WTC11 (cell line): ENCODE results near the gene UBR4. TPM values are rescaled to one million over a fixed set of nuclear protein-coding genes. Genes with fewer than 3 reads are reported as not detected.

ENCODE experiments used
- ATAC-seq: fragments of 200-7000 bp; cut with Tn5 transposase; 2 replicates; pipeline ENCODE4 v1.10.0; 2021; ENCODE audit warnings: mild to moderate bottlenecking, moderate library complexity
- CTCF ChIA-PET: fragments of 300-600 bp; sonication (Branson Sonifier 250); formaldehyde crosslinking; loops from one replicate; lab custom pipeline; 2021; ENCODE audit warnings: antibody characterized with exemption; lab: Charles Lee
- POLR2A ChIA-PET: fragments of 350-600 bp; sonication (Branson Sonifier 250); formaldehyde crosslinking; loops from one replicate; lab custom pipeline; 2021; ENCODE audit warnings: antibody characterized with exemption; lab: Charles Lee
- DNase-seq: peaks from one replicate; pipeline ENCODE4 v3.0.0; 2021; ENCODE audit warnings: low spot score
- H3K27ac Mint-ChIP-seq: 2 replicates; pipeline ENCODE4 v1.8.0; 2021; ENCODE audit warnings: mixed read lengths
- H3K27me3 Mint-ChIP-seq: 2 replicates; pipeline ENCODE4 v1.8.0; 2021; ENCODE audit warnings: low read depth, mild to moderate bottlenecking, moderate library complexity, mixed read lengths
- H3K36me3 Mint-ChIP-seq: 2 replicates; pipeline ENCODE4 v1.8.0; 2021; ENCODE audit warnings: mixed read lengths
- H3K4me1 Mint-ChIP-seq: 2 replicates; pipeline ENCODE4 v1.8.0; 2022; ENCODE audit warnings: mixed read lengths
- H3K4me3 Mint-ChIP-seq: 2 replicates; pipeline ENCODE4 v1.8.0; 2021; ENCODE audit warnings: mild to moderate bottlenecking, moderate library complexity, mixed read lengths
- H3K9me3 Mint-ChIP-seq: 2 replicates; pipeline ENCODE4 v1.8.0; 2021; ENCODE audit warnings: mixed read lengths
- E2F4 ChIP-seq: sonication (generic); formaldehyde crosslinking; IDR thresholded peaks from 2 replicates; pipeline ENCODE4 v1.8.1; 2022; ENCODE audit warnings: low read depth, mild to moderate bottlenecking, moderate library complexity, missing genetic modification reagents, borderline replicate concordance
- E2F5 ChIP-seq: sonication (generic); formaldehyde crosslinking; IDR thresholded peaks from 2 replicates; pipeline ENCODE4 v1.8.1; 2022; ENCODE audit warnings: mild to moderate bottlenecking, moderate library complexity, missing genetic modification reagents
- ERG ChIP-seq: fragments of 250-450 bp; sonication (Bioruptor Pico); IDR thresholded peaks from 2 replicates; pipeline ENCODE4 v1.8.0; 2021; ENCODE audit warnings: mild to moderate bottlenecking
- ETV6 ChIP-seq: sonication (generic); formaldehyde crosslinking; IDR thresholded peaks from 2 replicates; pipeline ENCODE4 v1.8.1; 2022; ENCODE audit warnings: mild to moderate bottlenecking, missing genetic modification reagents
- GABPB1 ChIP-seq: sonication (generic); formaldehyde crosslinking; IDR thresholded peaks from 2 replicates; pipeline ENCODE4 v1.8.1; 2023; ENCODE audit warnings: mild to moderate bottlenecking, missing genetic modification reagents
- GRHL2 ChIP-seq: fragments of 250-450 bp; sonication (Bioruptor Pico); IDR thresholded peaks from 2 replicates; pipeline ENCODE4 v1.8.0; 2022; ENCODE audit warnings: mild to moderate bottlenecking, moderate library complexity; ENCODE audit not compliant: insufficient replicate concordance, severe bottlenecking
- JAZF1 ChIP-seq: fragments of 250-450 bp; sonication (Bioruptor Pico); IDR thresholded peaks from 2 replicates; pipeline ENCODE4 v1.9.0; 2021; ENCODE audit warnings: moderate library complexity, mild to moderate bottlenecking, inconsistent platforms
- KAT7 ChIP-seq: sonication (generic); formaldehyde crosslinking; IDR thresholded peaks from 2 replicates; pipeline ENCODE4 v1.8.1; 2023; ENCODE audit warnings: missing genetic modification reagents, mild to moderate bottlenecking, borderline replicate concordance
- NR2C2 ChIP-seq: sonication (generic); formaldehyde crosslinking; IDR thresholded peaks from 2 replicates; pipeline ENCODE4 v1.8.0; 2022; ENCODE audit warnings: mild to moderate bottlenecking, missing genetic modification reagents
- SOX15 ChIP-seq: fragments of 250-450 bp; sonication (Bioruptor Pico); IDR thresholded peaks from 2 replicates; pipeline ENCODE4 v1.9.0; 2021; ENCODE audit warnings: mild to moderate bottlenecking
- ZNF121 ChIP-seq: sonication (generic); formaldehyde crosslinking; IDR thresholded peaks from 2 replicates; pipeline ENCODE4 v1.8.0; 2023; ENCODE audit warnings: missing genetic modification reagents
- ZNF219 ChIP-seq: sonication (generic); formaldehyde crosslinking; IDR thresholded peaks from 2 replicates; pipeline ENCODE4 v1.8.0; 2023; ENCODE audit warnings: missing genetic modification reagents, mild to moderate bottlenecking, borderline replicate concordance
- ZNF263 ChIP-seq: sonication (generic); formaldehyde crosslinking; IDR thresholded peaks from 2 replicates; pipeline ENCODE4 v1.8.1; 2022; ENCODE audit warnings: low read depth, mild to moderate bottlenecking, moderate library complexity, missing genetic modification reagents
- ZNF317 ChIP-seq: sonication (generic); formaldehyde crosslinking; IDR thresholded peaks from 2 replicates; pipeline ENCODE4 v1.8.1; 2023; ENCODE audit warnings: low read depth, mild to moderate bottlenecking, moderate library complexity, missing genetic modification reagents, borderline replicate concordance
- ZNF423 ChIP-seq: fragments of 250-450 bp; sonication (Bioruptor Pico); IDR thresholded peaks from 2 replicates; pipeline ENCODE4 v2.1.2; 2022; ENCODE audit warnings: mild to moderate bottlenecking, moderate library complexity
- ZNF671 ChIP-seq: fragments of 250-450 bp; sonication (Bioruptor Pico); IDR thresholded peaks from 2 replicates; pipeline ENCODE4 v1.8.0; 2021; ENCODE audit warnings: mild to moderate bottlenecking
- total RNA-seq: library from RNA; stranded (reverse); gene quantifications from 3 replicates; pipeline ENCODE4 v1.2.3, GENCODE V29; 2021
- TF ChIP-seq, protein P1 (sequence below): sonication (generic); formaldehyde crosslinking; IDR thresholded peaks from 2 replicates; pipeline ENCODE4 v1.8.0; 2022; ENCODE audit warnings: missing genetic modification reagents
- TF ChIP-seq, protein P2 (sequence below): sonication (generic); formaldehyde crosslinking; IDR thresholded peaks from 2 replicates; pipeline ENCODE4 v1.8.1; 2022; ENCODE audit warnings: low read depth, missing genetic modification reagents, borderline replicate concordance
- TF ChIP-seq, protein P3 (sequence below): sonication (generic); formaldehyde crosslinking; IDR thresholded peaks from 2 replicates; pipeline ENCODE4 v1.8.1; 2022; ENCODE audit warnings: missing genetic modification reagents, borderline replicate concordance

UBR4 gene
- total RNA-seq, 1 experiment from 2014 or later = 179 TPM

DNA sequence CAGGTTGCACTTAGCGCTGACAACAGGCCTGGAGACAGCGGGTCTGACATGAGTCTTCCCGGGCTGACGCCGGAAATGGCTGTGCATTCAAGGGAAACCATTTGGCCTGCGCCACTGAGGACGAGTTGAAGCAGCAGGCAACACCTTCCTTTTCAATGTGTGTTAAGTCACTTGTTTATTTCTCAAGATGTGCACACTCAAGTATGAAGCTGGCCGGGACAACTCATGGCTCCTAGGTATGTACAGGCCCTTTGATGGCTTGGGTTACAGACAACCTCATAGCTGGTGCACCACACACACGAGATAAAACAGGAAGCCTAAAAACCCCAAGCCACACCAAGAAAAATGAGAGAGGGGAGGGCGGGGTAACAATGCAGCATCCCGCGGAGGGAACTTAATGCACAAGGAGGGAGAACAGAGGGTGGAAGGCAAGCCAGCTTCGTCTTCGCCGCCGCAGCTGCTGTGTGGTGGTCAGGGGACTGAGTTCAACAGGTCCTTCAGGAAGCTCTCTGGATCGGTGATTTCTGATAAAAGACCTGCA is 135.6 kb downstream of the UBR4 start:
- ChIA-PET CTCF (interaction anchor here (0.9 to 1.4 kb wide), 3 partner anchors 31 to 167 kb away, joined by 3 to 4 read pairs (median 3); no protein-coding TSS in a partner anchor), POLR2A (no interaction called here)
- Mint-ChIP-seq H3K27ac (no peak overlapping the region), H3K4me1 (peaks cover 3% of the 10 kb centered on the region; the same call in 1 of the 2 replicates), H3K36me3 (peaks cover 56% of the 10 kb centered on the region), H3K9me3 (no peaks in the 10 kb centered on the region), H3K27me3 (no peaks in the 10 kb centered on the region), H3K4me3 (no peak overlapping the region)
- no peak for DNase-seq
- TF ChIP-seq GRHL2 (CRISPR knock-in tag) (no peak), GABPB1 (no peak), ZNF121 (CRISPR knock-in tag) (no peak), NR2C2 (no peak), ZNF671 (CRISPR knock-in tag) (no peak), SOX15 (CRISPR knock-in tag) (no peak)
- TF ChIP-seq, protein P1, sequence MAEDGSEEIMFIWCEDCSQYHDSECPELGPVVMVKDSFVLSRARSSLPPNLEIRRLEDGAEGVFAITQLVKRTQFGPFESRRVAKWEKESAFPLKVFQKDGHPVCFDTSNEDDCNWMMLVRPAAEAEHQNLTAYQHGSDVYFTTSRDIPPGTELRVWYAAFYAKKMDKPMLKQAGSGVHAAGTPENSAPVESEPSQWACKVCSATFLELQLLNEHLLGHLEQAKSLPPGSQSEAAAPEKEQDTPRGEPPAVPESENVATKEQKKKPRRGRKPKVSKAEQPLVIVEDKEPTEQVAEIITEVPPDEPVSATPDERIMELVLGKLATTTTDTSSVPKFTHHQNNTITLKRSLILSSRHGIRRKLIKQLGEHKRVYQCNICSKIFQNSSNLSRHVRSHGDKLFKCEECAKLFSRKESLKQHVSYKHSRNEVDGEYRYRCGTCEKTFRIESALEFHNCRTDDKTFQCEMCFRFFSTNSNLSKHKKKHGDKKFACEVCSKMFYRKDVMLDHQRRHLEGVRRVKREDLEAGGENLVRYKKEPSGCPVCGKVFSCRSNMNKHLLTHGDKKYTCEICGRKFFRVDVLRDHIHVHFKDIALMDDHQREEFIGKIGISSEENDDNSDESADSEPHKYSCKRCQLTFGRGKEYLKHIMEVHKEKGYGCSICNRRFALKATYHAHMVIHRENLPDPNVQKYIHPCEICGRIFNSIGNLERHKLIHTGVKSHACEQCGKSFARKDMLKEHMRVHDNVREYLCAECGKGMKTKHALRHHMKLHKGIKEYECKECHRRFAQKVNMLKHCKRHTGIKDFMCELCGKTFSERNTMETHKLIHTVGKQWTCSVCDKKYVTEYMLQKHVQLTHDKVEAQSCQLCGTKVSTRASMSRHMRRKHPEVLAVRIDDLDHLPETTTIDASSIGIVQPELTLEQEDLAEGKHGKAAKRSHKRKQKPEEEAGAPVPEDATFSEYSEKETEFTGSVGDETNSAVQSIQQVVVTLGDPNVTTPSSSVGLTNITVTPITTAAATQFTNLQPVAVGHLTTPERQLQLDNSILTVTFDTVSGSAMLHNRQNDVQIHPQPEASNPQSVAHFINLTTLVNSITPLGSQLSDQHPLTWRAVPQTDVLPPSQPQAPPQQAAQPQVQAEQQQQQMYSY = no peak
- ATAC-seq = no peak

- TF ChIP-seq JAZF1 (CRISPR knock-in tag) (no peak), ERG (CRISPR knock-in tag) (no peak), ZNF423 (no peak), ZNF263 (CRISPR knock-in tag) (no peak), E2F4 (CRISPR knock-in tag) (no peak), KAT7 (no peak), E2F5 (CRISPR knock-in tag) (no peak), ZNF317 (CRISPR knock-in tag) (no peak), ETV6 (CRISPR knock-in tag) (no peak), ZNF219 (CRISPR knock-in tag) (no peak)
- TF ChIP-seq, protein P2, sequence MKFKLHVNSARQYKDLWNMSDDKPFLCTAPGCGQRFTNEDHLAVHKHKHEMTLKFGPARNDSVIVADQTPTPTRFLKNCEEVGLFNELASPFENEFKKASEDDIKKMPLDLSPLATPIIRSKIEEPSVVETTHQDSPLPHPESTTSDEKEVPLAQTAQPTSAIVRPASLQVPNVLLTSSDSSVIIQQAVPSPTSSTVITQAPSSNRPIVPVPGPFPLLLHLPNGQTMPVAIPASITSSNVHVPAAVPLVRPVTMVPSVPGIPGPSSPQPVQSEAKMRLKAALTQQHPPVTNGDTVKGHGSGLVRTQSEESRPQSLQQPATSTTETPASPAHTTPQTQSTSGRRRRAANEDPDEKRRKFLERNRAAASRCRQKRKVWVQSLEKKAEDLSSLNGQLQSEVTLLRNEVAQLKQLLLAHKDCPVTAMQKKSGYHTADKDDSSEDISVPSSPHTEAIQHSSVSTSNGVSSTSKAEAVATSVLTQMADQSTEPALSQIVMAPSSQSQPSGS (CRISPR knock-in tag) = no peak
- TF ChIP-seq, protein P3, sequence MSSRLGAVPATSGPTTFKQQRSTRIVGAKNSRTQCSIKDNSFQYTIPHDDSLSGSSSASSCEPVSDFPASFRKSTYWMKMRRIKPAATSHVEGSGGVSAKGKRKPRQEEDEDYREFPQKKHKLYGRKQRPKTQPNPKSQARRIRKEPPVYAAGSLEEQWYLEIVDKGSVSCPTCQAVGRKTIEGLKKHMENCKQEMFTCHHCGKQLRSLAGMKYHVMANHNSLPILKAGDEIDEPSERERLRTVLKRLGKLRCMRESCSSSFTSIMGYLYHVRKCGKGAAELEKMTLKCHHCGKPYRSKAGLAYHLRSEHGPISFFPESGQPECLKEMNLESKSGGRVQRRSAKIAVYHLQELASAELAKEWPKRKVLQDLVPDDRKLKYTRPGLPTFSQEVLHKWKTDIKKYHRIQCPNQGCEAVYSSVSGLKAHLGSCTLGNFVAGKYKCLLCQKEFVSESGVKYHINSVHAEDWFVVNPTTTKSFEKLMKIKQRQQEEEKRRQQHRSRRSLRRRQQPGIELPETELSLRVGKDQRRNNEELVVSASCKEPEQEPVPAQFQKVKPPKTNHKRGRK (CRISPR knock-in tag) = no peak
- no peaks in the 10 kb centered on the region for H3K9me3 Mint-ChIP-seq
- no peak for DNase-seq
- H3K27me3 Mint-ChIP-seq = no peaks in the 10 kb centered on the region
- peaks cover 51% of the 10 kb centered on the region for H3K36me3 Mint-ChIP-seq
- ChIA-PET POLR2A (no interaction called here), CTCF (interaction anchor here (4.1 to 8.8 kb wide), 2 partner anchors 160 to 166 kb away, joined by 30 to 74 read pairs; no protein-coding TSS in a partner anchor)
- no peak for ATAC-seq
- peak overlapping the region; percentile 57; the same call in 1 of the 2 replicates for H3K27ac Mint-ChIP-seq
- no peak overlapping the region for H3K4me3 Mint-ChIP-seq
- H3K4me1 Mint-ChIP-seq = peaks cover 3% of the 10 kb centered on the region; the same call in 1 of the 2 replicates
These were observed 136.5 kb downstream of the UBR4 start for GRCh38 chr1:19073311-19074186.
